GM13976 (cell line): Measurements from ENCODE around the gene EDRF1.
"Not testable (repeated sequence)": the region's sequence is repeated elsewhere in the genome, so short reads cannot be mapped to it uniquely, and the experiment has no call there.

Experiments used
- DNase-seq: peaks from one replicate; pipeline ENCODE4 v3.0.0; 2012; ENCODE audit warnings: low spot score
- in situ Hi-C: fragments of 300-500 bp; cut with MboI; formaldehyde crosslinking; loops from one replicate; pipeline ENCODE4 v1.12.0; 2022; ENCODE audit warnings: low sequenced_read_pairs, mixed read lengths, inconsistent platforms; ENCODE audit not compliant: unreplicated experiment
- TF ChIP-seq, protein P1 (sequence below): IDR thresholded peaks from 2 replicates; pipeline ENCODE4 v1.5.1; 2012; ENCODE audit warnings: borderline replicate concordance, mild to moderate bottlenecking; ENCODE audit not compliant: insufficient read depth; ENCODE audit errors: extremely low read depth, missing control alignments, control extremely low read depth

EDRF1 gene

DNA sequence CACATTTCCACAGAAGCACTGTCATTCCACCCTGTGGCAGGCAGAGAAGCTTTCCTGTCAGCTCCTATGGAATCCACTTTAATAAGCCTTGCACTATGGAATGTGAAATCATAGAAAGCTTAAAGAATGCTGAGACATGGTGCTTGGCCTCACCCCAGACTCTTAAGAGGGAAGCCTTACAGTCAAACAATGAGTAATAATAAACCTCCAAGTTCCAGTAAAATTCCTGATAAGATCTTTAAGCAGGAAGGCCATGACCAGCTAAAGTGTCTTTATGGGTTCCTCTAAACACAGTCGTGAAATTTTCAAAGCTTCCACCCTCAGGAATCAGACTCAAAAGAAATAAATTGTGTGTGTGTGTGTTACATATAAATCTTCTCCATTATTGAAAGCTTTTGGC lies 24.6 kb upstream of the EDRF1 start:
- TF ChIP-seq, protein P1, sequence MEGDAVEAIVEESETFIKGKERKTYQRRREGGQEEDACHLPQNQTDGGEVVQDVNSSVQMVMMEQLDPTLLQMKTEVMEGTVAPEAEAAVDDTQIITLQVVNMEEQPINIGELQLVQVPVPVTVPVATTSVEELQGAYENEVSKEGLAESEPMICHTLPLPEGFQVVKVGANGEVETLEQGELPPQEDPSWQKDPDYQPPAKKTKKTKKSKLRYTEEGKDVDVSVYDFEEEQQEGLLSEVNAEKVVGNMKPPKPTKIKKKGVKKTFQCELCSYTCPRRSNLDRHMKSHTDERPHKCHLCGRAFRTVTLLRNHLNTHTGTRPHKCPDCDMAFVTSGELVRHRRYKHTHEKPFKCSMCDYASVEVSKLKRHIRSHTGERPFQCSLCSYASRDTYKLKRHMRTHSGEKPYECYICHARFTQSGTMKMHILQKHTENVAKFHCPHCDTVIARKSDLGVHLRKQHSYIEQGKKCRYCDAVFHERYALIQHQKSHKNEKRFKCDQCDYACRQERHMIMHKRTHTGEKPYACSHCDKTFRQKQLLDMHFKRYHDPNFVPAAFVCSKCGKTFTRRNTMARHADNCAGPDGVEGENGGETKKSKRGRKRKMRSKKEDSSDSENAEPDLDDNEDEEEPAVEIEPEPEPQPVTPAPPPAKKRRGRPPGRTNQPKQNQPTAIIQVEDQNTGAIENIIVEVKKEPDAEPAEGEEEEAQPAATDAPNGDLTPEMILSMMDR = no peak
- in situ Hi-C loops = no loop called here
- no peak for DNase-seq

DNA sequence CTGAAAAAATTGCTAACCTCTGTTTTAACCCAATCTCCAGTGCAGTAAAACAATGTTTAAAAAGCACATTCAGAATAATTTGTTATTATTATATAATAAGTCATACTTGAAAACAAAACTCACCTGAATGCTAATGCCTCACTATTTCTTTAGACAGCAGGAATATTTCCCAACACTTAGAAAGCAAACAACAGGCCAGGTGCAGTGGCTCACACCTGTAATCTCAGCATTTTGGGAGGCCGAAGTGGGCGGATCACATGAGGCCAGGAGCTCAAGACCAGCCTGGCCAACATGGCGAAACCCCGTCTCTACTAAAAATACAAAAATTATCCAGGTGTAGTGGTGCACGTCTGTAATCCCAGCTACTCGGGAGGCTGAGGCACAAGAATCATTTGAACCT lies 22.6 kb upstream of the EDRF1 start:
- DNase-seq, in situ Hi-C loops: not testable (repeated sequence)

DNA sequence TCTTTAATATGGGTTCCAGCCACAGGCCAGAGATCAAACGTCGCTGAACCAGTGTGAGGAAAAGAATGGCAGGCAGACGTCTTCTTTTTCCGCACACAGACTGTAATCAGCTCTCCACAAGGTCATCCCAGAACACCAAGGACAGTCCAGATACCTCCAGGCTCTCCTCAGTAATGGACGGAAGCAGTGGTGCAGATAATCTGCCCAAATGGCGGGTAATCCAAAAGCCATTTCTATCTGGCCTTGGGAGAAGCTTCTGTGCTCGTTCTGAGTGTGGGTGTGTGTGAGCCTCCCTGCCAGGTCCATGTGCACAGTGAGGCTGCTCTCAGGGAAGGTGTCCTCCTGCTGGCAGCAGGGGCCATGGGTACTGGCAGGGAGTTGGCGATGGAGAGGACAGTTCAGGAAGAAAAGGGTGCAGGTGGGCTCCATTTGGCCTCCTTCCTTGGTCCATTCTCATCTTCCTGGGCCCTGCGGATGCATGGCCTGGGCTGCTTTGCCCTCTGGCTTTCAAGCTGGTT lies 21.0 kb upstream of the EDRF1 start:
- TF ChIP-seq, protein P1 = no peak
- in situ Hi-C loops = no loop called here

DNA sequence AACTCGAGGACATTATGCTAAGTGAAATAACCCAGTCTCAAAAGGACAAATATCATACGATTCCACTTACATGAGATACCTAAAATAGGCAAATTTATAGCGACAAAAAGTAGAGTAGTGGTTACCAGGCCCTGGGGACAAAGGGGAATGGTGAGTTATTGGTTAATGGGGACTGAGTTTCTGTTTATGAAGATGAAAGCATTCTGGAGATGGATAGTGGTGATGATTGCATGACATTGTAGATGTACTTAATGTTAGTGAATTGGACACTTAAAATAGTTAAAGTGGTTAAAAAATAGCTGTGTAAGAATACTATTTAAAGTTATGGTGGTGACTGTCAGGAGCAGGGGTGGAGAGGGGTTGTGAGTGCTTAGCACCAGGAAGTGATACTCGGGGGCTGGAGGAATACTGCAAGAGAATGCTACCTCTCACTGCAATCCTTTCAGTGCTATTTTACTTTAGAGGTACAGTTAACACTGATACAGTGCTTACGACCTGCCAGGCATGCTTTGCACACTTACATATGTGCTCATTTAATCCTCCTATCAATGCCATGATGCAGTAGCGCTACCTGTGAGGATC lies 19.9 kb upstream of the EDRF1 start:
- TF ChIP-seq, protein P1 = no peak
- in situ Hi-C loops = no loop called here
- DNase-seq = no peak

More for the DNA sequence above, 21.0 kb upstream of the EDRF1 start:
- DNase-seq = no peak

DNA sequence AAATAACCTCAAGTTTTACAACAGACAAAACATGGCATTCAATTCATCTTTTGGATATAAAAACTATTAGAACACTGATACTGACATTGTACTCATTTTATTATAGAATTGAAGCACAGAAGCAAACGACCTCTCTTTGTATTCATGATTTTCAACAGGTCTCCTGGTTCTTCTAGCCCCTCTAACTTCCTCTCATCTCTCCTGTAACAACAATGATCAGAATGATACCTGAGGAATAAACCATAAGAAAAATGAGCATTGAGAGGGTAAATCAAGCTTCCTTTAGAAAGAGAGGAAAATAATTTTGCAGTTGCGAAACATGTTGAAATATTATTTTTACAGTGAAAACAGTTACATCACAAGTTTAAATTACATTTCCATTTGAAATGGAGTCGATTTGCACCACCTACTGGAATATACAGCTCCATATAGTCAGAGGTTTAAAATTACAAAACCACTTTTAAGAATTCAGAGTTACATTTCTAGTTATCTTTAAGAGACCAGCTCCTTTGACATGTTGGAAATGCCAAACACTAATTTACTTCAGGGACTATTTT lies 19.1 kb upstream of the EDRF1 start:
- TF ChIP-seq, protein P1 = no peak
- no peak for DNase-seq
- in situ Hi-C loops = no loop called here

DNA sequence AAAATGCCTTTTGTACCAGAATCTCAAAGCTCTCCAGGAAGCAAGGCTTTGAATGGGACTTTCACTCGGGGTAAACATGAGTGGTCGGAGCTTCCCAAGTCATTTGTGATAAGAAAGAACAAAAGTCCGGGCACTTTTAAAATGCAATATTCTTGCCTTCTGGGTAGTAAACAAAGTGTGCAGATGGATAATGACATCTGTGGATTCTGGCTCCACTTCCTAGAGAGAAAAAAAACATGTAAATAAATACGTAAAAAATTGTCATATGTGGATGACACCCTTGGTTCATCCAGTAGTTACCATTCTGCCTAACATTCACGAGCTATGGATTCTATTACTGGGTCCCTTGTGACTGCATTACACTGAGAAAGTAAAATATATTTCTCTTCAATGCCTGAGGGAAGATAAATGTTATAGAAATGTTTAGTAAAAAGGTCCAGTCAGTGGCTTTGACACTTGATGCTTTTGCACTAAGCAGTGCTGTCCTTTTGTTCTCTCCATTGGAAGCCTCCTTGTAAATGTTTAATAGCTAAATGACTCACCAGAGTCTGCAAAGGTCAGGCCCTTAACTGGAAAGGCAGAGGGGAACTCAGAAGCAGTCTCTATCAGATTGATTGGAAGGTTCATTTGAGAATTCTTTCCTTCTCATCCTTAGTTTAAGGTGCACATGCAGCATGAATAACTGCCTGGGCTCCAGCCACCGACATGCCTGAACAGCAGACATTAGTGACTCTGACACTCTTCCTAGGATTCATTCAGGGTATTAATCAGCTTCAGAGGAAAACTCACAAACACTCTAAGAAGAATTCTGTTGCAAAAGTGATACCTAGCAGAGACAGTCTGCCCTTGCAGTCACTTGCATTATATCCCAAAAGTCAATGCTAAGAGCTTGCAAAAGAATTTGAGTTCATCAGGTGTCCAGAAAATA lies 11.7 kb upstream of the EDRF1 start:
- DNase-seq = no peak
- in situ Hi-C loops = no loop called here
- TF ChIP-seq, protein P1 = no peak
